Measurements from ENCODE around the gene TSPAN7. TPM values are rescaled to one million over a fixed set of nuclear protein-coding genes. Genes with fewer than 3 reads are reported as not detected.

Gene TSPAN7
- total RNA-seq, 1 donor from 2014 or later: 54.0 TPM

GRCh38 chrX:38570396-38570795 is 9.1 kb downstream of the TSPAN7 start:
- TF ChIP-seq CTCF (IDR thresholded peaks at IDR 0.05; ENCODE audit: partially characterized antibody, unreplicated experiment): no peak
- H3K4me3 Mint-ChIP-seq (ENCODE audit: unreplicated experiment): no peak overlapping the region
- no peak overlapping the region for H3K27ac Mint-ChIP-seq (ENCODE audit: unreplicated experiment)
- H3K36me3 Mint-ChIP-seq (ENCODE audit: unreplicated experiment): no peaks in the 10 kb centered on the region
- no peak for DNase-seq
- no peaks in the 10 kb centered on the region for H3K4me1 Mint-ChIP-seq (ENCODE audit: low read depth, unreplicated experiment)
- H3K9me3 Mint-ChIP-seq (ENCODE audit: unreplicated experiment): no peaks in the 10 kb centered on the region
- H3K27me3 Mint-ChIP-seq (ENCODE audit: unreplicated experiment): no peaks in the 10 kb centered on the region

- H3K9me3 Mint-ChIP-seq (ENCODE audit: unreplicated experiment): no peaks in the 10 kb centered on the region
- no peaks in the 10 kb centered on the region for H3K36me3 Mint-ChIP-seq (ENCODE audit: unreplicated experiment)
- no peaks in the 10 kb centered on the region for H3K27me3 Mint-ChIP-seq (ENCODE audit: unreplicated experiment)
- no peak overlapping the region for H3K27ac Mint-ChIP-seq (ENCODE audit: unreplicated experiment)
- H3K4me3 Mint-ChIP-seq (ENCODE audit: unreplicated experiment): no peak overlapping the region
- TF ChIP-seq CTCF (IDR thresholded peaks at IDR 0.05; ENCODE audit: partially characterized antibody, unreplicated experiment): no peak
- no peaks in the 10 kb centered on the region for H3K4me1 Mint-ChIP-seq (ENCODE audit: low read depth, unreplicated experiment)
- DNase-seq: no peak
Measured at GRCh38 chrX:38571058-38571457, 9.7 kb downstream of the TSPAN7 start.

GRCh38 chrX:38574858-38575257 is 13.5 kb downstream of the TSPAN7 start:
- Mint-ChIP-seq H3K27ac (ENCODE audit: unreplicated experiment) (no peak overlapping the region), H3K27me3 (ENCODE audit: unreplicated experiment) (no peaks in the 10 kb centered on the region), H3K36me3 (ENCODE audit: unreplicated experiment) (no peaks in the 10 kb centered on the region), H3K9me3 (ENCODE audit: unreplicated experiment) (no peaks in the 10 kb centered on the region), H3K4me3 (ENCODE audit: unreplicated experiment) (no peak overlapping the region), H3K4me1 (ENCODE audit: low read depth, unreplicated experiment) (no peaks in the 10 kb centered on the region)
- TF ChIP-seq CTCF (IDR thresholded peaks at IDR 0.05; ENCODE audit: partially characterized antibody, unreplicated experiment): no peak
- no peak for DNase-seq

GRCh38 chrX:38575888-38576287 is 14.5 kb downstream of the TSPAN7 start:
- no peaks in the 10 kb centered on the region for H3K36me3 Mint-ChIP-seq (ENCODE audit: unreplicated experiment)
- H3K4me1 Mint-ChIP-seq (ENCODE audit: low read depth, unreplicated experiment): no peaks in the 10 kb centered on the region
- TF ChIP-seq CTCF (IDR thresholded peaks at IDR 0.05; ENCODE audit: partially characterized antibody, unreplicated experiment): no peak
- H3K27ac Mint-ChIP-seq (ENCODE audit: unreplicated experiment): no peak overlapping the region
- no peaks in the 10 kb centered on the region for H3K9me3 Mint-ChIP-seq (ENCODE audit: unreplicated experiment)
- no peak overlapping the region for H3K4me3 Mint-ChIP-seq (ENCODE audit: unreplicated experiment)
- no peak for DNase-seq
- H3K27me3 Mint-ChIP-seq (ENCODE audit: unreplicated experiment): no peaks in the 10 kb centered on the region

GRCh38 chrX:38577738-38578137 is 16.4 kb downstream of the TSPAN7 start:
- DNase-seq: no peak
- TF ChIP-seq CTCF (IDR thresholded peaks at IDR 0.05; ENCODE audit: partially characterized antibody, unreplicated experiment): no peak
- H3K4me1 Mint-ChIP-seq (ENCODE audit: low read depth, unreplicated experiment): no peaks in the 10 kb centered on the region
- no peak overlapping the region for H3K4me3 Mint-ChIP-seq (ENCODE audit: unreplicated experiment)
- H3K9me3 Mint-ChIP-seq (ENCODE audit: unreplicated experiment): no peaks in the 10 kb centered on the region
- no peak overlapping the region for H3K27ac Mint-ChIP-seq (ENCODE audit: unreplicated experiment)
- H3K27me3 Mint-ChIP-seq (ENCODE audit: unreplicated experiment): no peaks in the 10 kb centered on the region
- no peaks in the 10 kb centered on the region for H3K36me3 Mint-ChIP-seq (ENCODE audit: unreplicated experiment)
